Measurements from ENCODE around the gene TMC1.

DNA sequence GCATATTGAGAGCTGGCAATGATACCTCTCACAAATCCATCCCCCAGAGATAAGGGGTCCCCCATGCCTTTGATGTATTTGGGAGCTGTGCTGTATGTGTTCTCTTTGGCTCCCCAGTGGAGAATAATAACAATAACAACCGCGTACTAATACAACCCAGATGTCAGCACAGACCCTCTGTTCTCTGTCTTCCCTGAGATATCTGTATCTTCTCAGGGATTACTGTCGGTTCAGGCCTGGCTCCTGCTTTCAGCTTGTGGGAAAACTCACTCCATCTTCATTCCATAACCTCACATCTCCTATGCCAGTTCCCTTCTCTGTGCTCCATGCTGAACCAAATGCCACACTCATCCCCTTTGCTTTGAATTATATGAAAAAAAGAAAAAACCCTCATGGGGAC, 76.2 kb downstream of the TMC1 start:
- TF ChIP-seq, protein P1, sequence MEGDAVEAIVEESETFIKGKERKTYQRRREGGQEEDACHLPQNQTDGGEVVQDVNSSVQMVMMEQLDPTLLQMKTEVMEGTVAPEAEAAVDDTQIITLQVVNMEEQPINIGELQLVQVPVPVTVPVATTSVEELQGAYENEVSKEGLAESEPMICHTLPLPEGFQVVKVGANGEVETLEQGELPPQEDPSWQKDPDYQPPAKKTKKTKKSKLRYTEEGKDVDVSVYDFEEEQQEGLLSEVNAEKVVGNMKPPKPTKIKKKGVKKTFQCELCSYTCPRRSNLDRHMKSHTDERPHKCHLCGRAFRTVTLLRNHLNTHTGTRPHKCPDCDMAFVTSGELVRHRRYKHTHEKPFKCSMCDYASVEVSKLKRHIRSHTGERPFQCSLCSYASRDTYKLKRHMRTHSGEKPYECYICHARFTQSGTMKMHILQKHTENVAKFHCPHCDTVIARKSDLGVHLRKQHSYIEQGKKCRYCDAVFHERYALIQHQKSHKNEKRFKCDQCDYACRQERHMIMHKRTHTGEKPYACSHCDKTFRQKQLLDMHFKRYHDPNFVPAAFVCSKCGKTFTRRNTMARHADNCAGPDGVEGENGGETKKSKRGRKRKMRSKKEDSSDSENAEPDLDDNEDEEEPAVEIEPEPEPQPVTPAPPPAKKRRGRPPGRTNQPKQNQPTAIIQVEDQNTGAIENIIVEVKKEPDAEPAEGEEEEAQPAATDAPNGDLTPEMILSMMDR (IDR thresholded peaks at IDR 0.05; ENCODE audit: low read depth, low read length, poor library complexity, severe bottlenecking): no peak
- TF ChIP-seq EZH2phosphoT487 (IDR thresholded peaks at IDR 0.05; ENCODE audit: borderline replicate concordance, low read length): no peak
